A549 (cell line): Measurements from ENCODE around the gene PCSK6. TPM values are rescaled to one million over a fixed set of nuclear protein-coding genes. Genes with fewer than 3 reads are reported as not detected.

Source experiments
- ATAC-seq, 2 experiments: fragments of 200-7000 bp in 1 of 2; fragments of >200 bp in 1 of 2; cut with Nextera tagmentation in 1 of 2; cut with Tn5 transposase in 1 of 2; 3 replicates each; pipeline versions ENCODE4 v1.8.0 to v1.9.1; 2018 to 2020; ENCODE audit warnings: mild to moderate bottlenecking in 1 of 2, moderate library complexity in 1 of 2
- CTCF ChIA-PET: fragments of 300-600 bp; sonication (Branson Sonifier 250); formaldehyde crosslinking; extraction: SDS; loops from one replicate; lab custom pipeline; 2021; ENCODE audit warnings: antibody characterized with exemption, inconsistent platforms; lab: Yijun Ruan, JAX
- POLR2A ChIA-PET: fragments of 350-600 bp; formaldehyde crosslinking; extraction: SDS; loops from one replicate; lab custom pipeline; 2021; ENCODE audit warnings: antibody characterized with exemption, inconsistent platforms; lab: Yijun Ruan, JAX
- DNase-seq, 2 experiments: peaks; one replicate each; pipeline versions ENCODE4 v3.0.0 to v3.0.0-alpha.2; 2011 to 2016; ENCODE audit warnings: low read depth in 1 of 2, low spot score in 1 of 2
- FAIRE-seq: peaks from 2 replicates; lab custom pipeline; 2011; peaks lifted over from hg19 to GRCh38; lab: Jason Lieb, UNC
- H3K27ac ChIP-seq, 2 experiments: fragments of >200 bp; sonication (Bioruptor Twin); formaldehyde crosslinking; 3 replicates each; pipeline ENCODE4 v1.5.1; 2016 to 2017
- H3K4me1 ChIP-seq: fragments of >200 bp; sonication (Bioruptor Twin); formaldehyde crosslinking; 3 replicates; pipeline ENCODE4 v1.6.1; 2016
- H3K4me2 ChIP-seq: fragments of >200 bp; sonication (Bioruptor Twin); formaldehyde crosslinking; 3 replicates; pipeline ENCODE4 v1.6.1; 2016
- H3K4me3 ChIP-seq: fragments of >200 bp; sonication (Bioruptor Twin); formaldehyde crosslinking; 3 replicates; pipeline ENCODE4 v1.5.1; 2016
- H3K9me3 ChIP-seq: fragments of >200 bp; sonication (Bioruptor Twin); formaldehyde crosslinking; 3 replicates; pipeline ENCODE4 v1.6.1; 2016
- EHMT2 ChIP-seq: fragments of 200-600 bp; sonication (generic); IDR thresholded peaks from 2 replicates; pipeline ENCODE4 v1.6.1; 2016; ENCODE audit warnings: antibody characterized with exemption, low read depth, mild to moderate bottlenecking, moderate library complexity
- JUN ChIP-seq, 2 experiments: fragments of >200 bp; sonication (Bioruptor Twin); formaldehyde crosslinking; IDR thresholded peaks; 2 replicates in 1 of 2; 3 replicates in 1 of 2; pipeline ENCODE4 v1.6.1; 2016 to 2017
- MYC ChIP-seq: IDR thresholded peaks from 2 replicates; pipeline ENCODE4 v1.6.1; 2012; ENCODE audit warnings: mild to moderate bottlenecking, inconsistent platforms, low read length, improper control_type of control experiment, borderline replicate concordance
- POLR2A ChIP-seq: IDR thresholded peaks from 2 replicates; pipeline ENCODE4 v1.6.1; 2012; ENCODE audit warnings: mild to moderate bottlenecking, low read length
- REST ChIP-seq: fragments of 200-600 bp; sonication (generic); IDR thresholded peaks from 2 replicates; pipeline ENCODE4 v1.6.1; 2016; ENCODE audit warnings: antibody characterized with exemption, mild to moderate bottlenecking, moderate library complexity
- RFX5 ChIP-seq: fragments of 450-650 bp; IDR thresholded peaks from 2 replicates; pipeline ENCODE4 v1.7.1; 2014; ENCODE audit warnings: antibody characterized with exemption, mild to moderate bottlenecking, moderate library complexity
- SMC3 ChIP-seq: fragments of >200 bp; sonication (Bioruptor Twin); formaldehyde crosslinking; IDR thresholded peaks from 3 replicates; pipeline ENCODE4 v1.6.1; 2018; ENCODE audit warnings: inconsistent platforms
- ZSCAN20 ChIP-seq: fragments of 250-450 bp; sonication (Bioruptor Pico); IDR thresholded peaks from 2 replicates; pipeline ENCODE4 v1.8.0; 2022; ENCODE audit warnings: mild to moderate bottlenecking, moderate library complexity
- WGBS: methylation state at CpG from one replicate; pipeline ENCODE4 v1.1.6; 2017; ENCODE audit errors: missing lambda C conversion rate; 5-methylcytosine and 5-hydroxymethylcytosine counted together
- polyA plus RNA-seq, 4 experiments: library from polyadenylated mRNA; depleted of rRNA in 3 of 4; stranded (reverse); fragments of >200 nt; fragmentation: RNase III in 1 of 4; extraction: RNeasy Plus Mini Kit Qiagen cat#74134 plus additional on column Dnase treatment in 1 of 4; gene quantifications; 2 replicates in 3 of 4; 3 replicates in 1 of 4; pipeline ENCODE4 v1.2.3, GENCODE V29; 2011 to 2017

PCSK6 gene
- polyA plus RNA-seq, 2 of the 4 experiments (the other 2 are of a cell fraction): 10.0 to 15.2 TPM

- H3K4me3 ChIP-seq: no peak overlapping the region
- peak overlapping the region in 1 of 2 experiments; percentile 16; a peak in 1 of 6 replicates for H3K27ac ChIP-seq
- 81% methylated on average over 21 of the region's 21 CpGs for WGBS
- DNase-seq (no peak), FAIRE-seq (no peak), ATAC-seq (no peak)
- ChIA-PET POLR2A (interaction anchor here (0.5 kb wide), 1 partner anchor 17 kb away, joined by 5 read pairs; no protein-coding TSS in a partner anchor), CTCF (interaction anchor here (1.0 kb wide), 1 partner anchor 20 kb away, joined by 3 read pairs; no protein-coding TSS in a partner anchor)
- H3K4me1 ChIP-seq: no peaks in the 10 kb centered on the region
- no peak overlapping the region for H3K4me2 ChIP-seq
- no peak for TF ChIP-seq ZSCAN20 (CRISPR knock-in tag)
- no peak for TF ChIP-seq RFX5
- no peaks in the 10 kb centered on the region for H3K9me3 ChIP-seq
These were observed 165.5 kb downstream of the PCSK6 start for GRCh38 chr15:101323793-101324523.

GRCh38 chr15:101322854-101323477 lies 166.5 kb downstream of the PCSK6 start:
- WGBS: 84% methylated on average over 17 of the region's 17 CpGs
- Histone ChIP-seq H3K4me3 (no peak overlapping the region), H3K9me3 (no peaks in the 10 kb centered on the region), H3K4me1 (no peaks in the 10 kb centered on the region), H3K4me2 (no peak overlapping the region), H3K27ac (no peak overlapping the region)
- ChIA-PET CTCF (interaction anchor here (1.0 to 5.6 kb wide), 3 partner anchors 23 to 337 kb away, joined by 3 to 27 read pairs (median 3); no protein-coding TSS in a partner anchor), POLR2A (no interaction called here)
- DNase-seq (no peak), ATAC-seq (no peak), FAIRE-seq (no peak)
- no peak for TF ChIP-seq SMC3
- TF ChIP-seq EHMT2: no peak
- TF ChIP-seq POLR2A: no peak
- no peak for TF ChIP-seq MYC

- FAIRE-seq: no peak
These were observed 167.4 kb downstream of the PCSK6 start for GRCh38 chr15:101322016-101322695.

More at GRCh38 chr15:101322016-101322695, 167.4 kb downstream of the PCSK6 start:
- WGBS: 87% methylated on average over 21 of the region's 21 CpGs
- Histone ChIP-seq H3K27ac (no peak overlapping the region), H3K4me3 (no peak overlapping the region), H3K4me1 (no peaks in the 10 kb centered on the region), H3K4me2 (no peak overlapping the region), H3K9me3 (no peaks in the 10 kb centered on the region)
- POLR2A ChIA-PET: no interaction called here
- TF ChIP-seq JUN (IDR thresholded peaks at IDR 0.05): no peak
- TF ChIP-seq REST: no peak
- TF ChIP-seq, all 56 proteins: peak for 0
- ATAC-seq: no peak
- CTCF ChIA-PET: interaction anchor here (1.0 to 5.6 kb wide), 3 partner anchors 22 to 338 kb away, joined by 3 to 27 read pairs (median 3); no protein-coding TSS in a partner anchor
- DNase-seq: no peak
